GM12873 (cell line): ENCODE measurements around the gene SYNM.

Experiments used
- TF ChIP-seq, protein P1 (sequence below): IDR thresholded peaks from 2 replicates; pipeline ENCODE4 v1.5.1; 2012; ENCODE audit warnings: low read depth, mild to moderate bottlenecking, moderate library complexity, low read length, control low read depth; ENCODE audit not compliant: insufficient read depth; ENCODE audit errors: missing control alignments

Gene SYNM

DNA sequence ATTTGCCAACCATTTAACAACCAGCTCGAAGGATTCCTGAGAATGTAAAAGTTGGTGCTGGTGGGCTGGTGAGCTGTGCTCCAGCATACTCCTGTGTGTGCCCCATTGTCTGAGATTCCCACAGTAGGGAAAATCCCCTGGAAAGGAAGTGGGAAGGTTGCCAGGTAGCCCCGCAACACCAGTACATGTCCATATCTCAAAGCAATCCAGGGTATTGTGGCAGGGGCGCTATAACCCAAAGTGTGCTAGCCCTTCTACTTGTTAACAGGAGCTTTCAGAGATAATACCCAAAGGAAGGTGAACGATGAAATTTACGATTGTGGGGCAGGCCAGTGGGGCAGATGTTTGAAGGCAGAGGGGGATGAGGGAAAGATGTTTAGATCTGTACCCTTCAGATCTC lies 42.7 kb upstream of the SYNM start:
- TF ChIP-seq, protein P1, sequence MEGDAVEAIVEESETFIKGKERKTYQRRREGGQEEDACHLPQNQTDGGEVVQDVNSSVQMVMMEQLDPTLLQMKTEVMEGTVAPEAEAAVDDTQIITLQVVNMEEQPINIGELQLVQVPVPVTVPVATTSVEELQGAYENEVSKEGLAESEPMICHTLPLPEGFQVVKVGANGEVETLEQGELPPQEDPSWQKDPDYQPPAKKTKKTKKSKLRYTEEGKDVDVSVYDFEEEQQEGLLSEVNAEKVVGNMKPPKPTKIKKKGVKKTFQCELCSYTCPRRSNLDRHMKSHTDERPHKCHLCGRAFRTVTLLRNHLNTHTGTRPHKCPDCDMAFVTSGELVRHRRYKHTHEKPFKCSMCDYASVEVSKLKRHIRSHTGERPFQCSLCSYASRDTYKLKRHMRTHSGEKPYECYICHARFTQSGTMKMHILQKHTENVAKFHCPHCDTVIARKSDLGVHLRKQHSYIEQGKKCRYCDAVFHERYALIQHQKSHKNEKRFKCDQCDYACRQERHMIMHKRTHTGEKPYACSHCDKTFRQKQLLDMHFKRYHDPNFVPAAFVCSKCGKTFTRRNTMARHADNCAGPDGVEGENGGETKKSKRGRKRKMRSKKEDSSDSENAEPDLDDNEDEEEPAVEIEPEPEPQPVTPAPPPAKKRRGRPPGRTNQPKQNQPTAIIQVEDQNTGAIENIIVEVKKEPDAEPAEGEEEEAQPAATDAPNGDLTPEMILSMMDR: no peak

DNA sequence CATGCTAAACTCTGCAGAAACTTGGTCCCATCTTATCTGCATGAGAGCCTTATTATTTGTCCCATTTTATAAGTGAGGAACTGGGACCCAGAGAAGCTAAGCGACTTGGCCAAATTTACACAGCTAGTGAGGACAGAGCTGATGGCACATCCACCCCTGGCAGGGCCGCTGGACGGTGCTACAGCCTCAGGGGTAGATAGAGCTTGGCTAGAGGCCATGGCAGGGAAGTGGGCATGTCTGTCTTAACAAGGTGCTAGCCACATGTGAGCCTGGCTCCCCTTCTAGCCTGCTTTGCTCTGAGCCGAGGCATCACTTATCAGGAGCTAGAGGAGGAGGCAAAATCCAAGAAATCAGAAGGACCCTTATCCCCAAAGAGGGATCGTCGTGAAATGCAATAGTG lies 36.7 kb upstream of the SYNM start:
- TF ChIP-seq, protein P1: no peak

DNA sequence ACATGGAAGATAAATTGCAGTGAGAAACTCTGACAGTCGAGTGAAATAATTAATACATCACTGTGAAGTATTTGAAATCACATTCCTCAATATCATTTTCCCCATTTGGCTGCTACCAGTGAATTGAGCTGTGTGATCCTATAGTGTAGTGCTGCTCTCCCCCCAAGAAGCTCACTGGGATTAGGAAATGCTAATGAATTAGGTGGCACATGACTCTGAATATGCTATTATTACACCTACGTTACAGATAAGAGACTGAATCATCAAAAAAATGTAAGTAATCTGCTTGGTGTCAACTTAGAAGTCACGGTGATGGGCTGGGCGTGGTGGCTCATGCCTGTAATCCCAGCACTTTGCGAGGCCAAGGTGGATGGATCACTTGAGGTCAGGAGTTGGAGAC lies 34.7 kb upstream of the SYNM start:
- TF ChIP-seq, protein P1: no peak

DNA sequence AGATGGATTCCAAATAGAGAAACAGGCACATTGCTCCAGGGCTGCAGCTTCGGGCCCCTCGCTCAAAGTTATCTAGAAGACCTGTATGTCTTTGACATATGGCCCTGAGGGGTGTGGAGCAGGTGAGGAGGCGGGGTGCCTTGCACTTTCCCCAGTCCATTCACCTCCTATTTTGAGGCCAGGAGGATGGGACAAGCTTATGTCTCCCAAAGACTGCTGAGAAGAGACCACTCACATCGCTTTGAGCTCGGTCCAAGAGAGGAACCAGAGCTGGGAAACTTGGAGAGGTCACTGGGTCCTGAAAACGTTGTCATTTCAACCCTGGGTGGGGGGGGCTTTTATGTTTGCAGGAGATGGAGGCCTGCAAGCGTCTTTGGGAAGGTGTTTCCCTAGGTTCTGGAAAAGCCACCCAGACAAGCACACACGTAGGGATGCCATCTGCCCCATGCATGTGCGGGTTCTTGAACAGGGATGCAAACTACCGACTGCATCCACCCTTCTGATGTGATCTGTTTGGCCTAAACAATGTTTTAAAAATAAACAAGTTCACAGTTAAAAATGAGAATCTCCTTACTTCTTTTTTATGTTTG lies 33.7 kb upstream of the SYNM start:
- TF ChIP-seq, protein P1: no peak

DNA sequence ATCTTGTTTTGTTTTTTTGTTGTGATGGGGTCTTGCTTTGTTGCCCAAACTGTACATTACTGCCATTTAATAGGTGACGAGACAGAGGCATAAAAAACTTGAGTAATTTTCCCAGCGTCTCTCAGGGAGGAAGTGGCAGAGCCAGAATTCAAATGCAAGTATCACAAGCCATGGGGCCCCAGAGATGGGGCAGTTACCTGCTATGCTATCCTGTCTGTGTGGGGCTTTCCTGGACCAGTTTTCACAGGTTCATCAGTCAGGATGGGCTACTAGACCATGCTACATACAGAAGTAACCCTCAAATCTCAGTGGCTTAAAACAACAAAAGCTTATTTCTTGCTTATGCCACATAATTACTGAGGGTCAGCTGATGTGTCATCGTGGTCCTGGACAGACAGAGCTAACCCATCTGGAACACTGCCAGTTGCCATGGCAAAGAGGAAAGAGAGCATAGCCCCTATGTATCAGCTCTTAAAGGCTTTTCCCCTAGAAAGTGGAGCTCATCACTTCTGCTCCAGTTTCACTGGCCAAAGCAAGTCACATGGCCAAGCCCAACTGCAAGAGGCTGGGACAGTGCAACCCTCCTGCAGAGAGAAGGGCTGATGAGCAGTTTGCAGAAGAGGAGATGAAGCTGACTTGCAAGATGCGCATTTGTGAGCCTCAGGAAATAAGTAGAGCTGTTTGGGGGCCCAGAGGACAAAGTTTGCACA lies 31.7 kb upstream of the SYNM start:
- TF ChIP-seq, protein P1: no peak

DNA sequence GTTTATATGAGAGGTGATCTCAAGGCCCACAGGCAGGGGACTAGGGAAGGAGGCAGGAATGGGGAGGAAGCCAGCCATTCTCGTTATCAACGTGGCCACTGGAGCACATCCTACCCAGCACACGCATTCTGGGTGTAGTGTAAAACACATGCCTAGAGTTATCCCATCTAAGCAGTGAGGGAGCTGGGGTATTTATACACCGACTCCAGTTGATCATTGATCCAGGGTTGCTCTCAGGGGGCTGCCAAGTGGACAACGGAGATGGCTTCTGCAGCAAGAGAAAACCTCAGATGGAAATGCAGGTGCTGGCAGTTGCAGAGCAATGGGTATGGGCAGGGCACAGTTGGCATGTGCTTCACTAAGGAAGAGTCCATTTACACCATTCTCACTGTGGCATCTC lies 30.4 kb upstream of the SYNM start:
- TF ChIP-seq, protein P1: no peak

DNA sequence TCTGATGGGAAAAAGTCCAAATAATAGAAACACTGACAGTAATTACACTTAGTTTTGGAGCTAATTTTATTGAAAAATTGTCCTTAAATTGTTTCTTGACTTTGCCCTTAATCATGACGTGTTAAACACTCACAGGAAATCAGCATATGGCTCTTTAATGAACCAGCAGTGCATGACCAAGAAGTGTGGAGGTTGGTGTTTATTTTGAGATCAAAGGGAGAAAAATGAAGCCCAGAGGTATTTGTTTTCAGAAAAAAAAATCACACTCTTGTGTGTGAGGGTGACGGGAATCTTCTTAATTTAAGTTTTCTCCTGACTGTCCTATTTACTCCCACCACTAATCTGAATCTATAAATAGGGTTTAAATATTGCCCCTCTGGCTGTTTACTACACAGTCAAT lies 28.8 kb upstream of the SYNM start:
- TF ChIP-seq, protein P1: no peak
